WTC11 (cell line): ENCODE results near the gene AKIRIN2. TPM values are rescaled to one million over a fixed set of nuclear protein-coding genes. Genes with fewer than 3 reads are reported as not detected.
A peak's percentile ranks its signal among the peaks of the same experiment; 100 is the strongest.

ENCODE experiments used
- ATAC-seq: fragments of 200-7000 bp; cut with Tn5 transposase; 2 replicates; pipeline ENCODE4 v1.10.0; 2021; ENCODE audit warnings: mild to moderate bottlenecking, moderate library complexity
- CTCF ChIA-PET: fragments of 300-600 bp; sonication (Branson Sonifier 250); formaldehyde crosslinking; loops from one replicate; lab custom pipeline; 2021; ENCODE audit warnings: antibody characterized with exemption; lab: Charles Lee
- POLR2A ChIA-PET: fragments of 350-600 bp; sonication (Branson Sonifier 250); formaldehyde crosslinking; loops from one replicate; lab custom pipeline; 2021; ENCODE audit warnings: antibody characterized with exemption; lab: Charles Lee
- DNase-seq: peaks from one replicate; pipeline ENCODE4 v3.0.0; 2021; ENCODE audit warnings: low spot score
- H3K27ac Mint-ChIP-seq: 2 replicates; pipeline ENCODE4 v1.8.0; 2021; ENCODE audit warnings: mixed read lengths
- H3K27me3 Mint-ChIP-seq: 2 replicates; pipeline ENCODE4 v1.8.0; 2021; ENCODE audit warnings: low read depth, mild to moderate bottlenecking, moderate library complexity, mixed read lengths
- H3K36me3 Mint-ChIP-seq: 2 replicates; pipeline ENCODE4 v1.8.0; 2021; ENCODE audit warnings: mixed read lengths
- H3K4me1 Mint-ChIP-seq: 2 replicates; pipeline ENCODE4 v1.8.0; 2022; ENCODE audit warnings: mixed read lengths
- H3K4me3 Mint-ChIP-seq: 2 replicates; pipeline ENCODE4 v1.8.0; 2021; ENCODE audit warnings: mild to moderate bottlenecking, moderate library complexity, mixed read lengths
- H3K9me3 Mint-ChIP-seq: 2 replicates; pipeline ENCODE4 v1.8.0; 2021; ENCODE audit warnings: mixed read lengths
- ATF1 ChIP-seq: sonication (generic); formaldehyde crosslinking; IDR thresholded peaks from 2 replicates; pipeline ENCODE4 v1.8.1; 2023; ENCODE audit warnings: mild to moderate bottlenecking, moderate library complexity, missing genetic modification reagents
- CDX4 ChIP-seq: fragments of 250-450 bp; sonication (Bioruptor Pico); IDR thresholded peaks from 2 replicates; pipeline ENCODE4 v1.9.0; 2021; ENCODE audit warnings: moderate library complexity, mild to moderate bottlenecking, inconsistent platforms, borderline replicate concordance
- E2F5 ChIP-seq: sonication (generic); formaldehyde crosslinking; IDR thresholded peaks from 2 replicates; pipeline ENCODE4 v1.8.1; 2022; ENCODE audit warnings: mild to moderate bottlenecking, moderate library complexity, missing genetic modification reagents
- FOXJ3 ChIP-seq: sonication (generic); formaldehyde crosslinking; IDR thresholded peaks from 2 replicates; pipeline ENCODE4 v1.9.0; 2021; ENCODE audit warnings: missing genetic modification reagents, mild to moderate bottlenecking, borderline replicate concordance
- FOXK1 ChIP-seq: sonication (generic); formaldehyde crosslinking; IDR thresholded peaks from 2 replicates; pipeline ENCODE4 v1.8.0; 2022; ENCODE audit warnings: mild to moderate bottlenecking, moderate library complexity, missing genetic modification reagents
- GTF2I ChIP-seq: fragments of 250-450 bp; sonication (Bioruptor Pico); conservative IDR thresholded peaks from 2 replicates; pipeline ENCODE4 v1.4.0; 2021; ENCODE audit warnings: mild to moderate bottlenecking
- HMGXB4 ChIP-seq: sonication (generic); formaldehyde crosslinking; IDR thresholded peaks from 2 replicates; pipeline ENCODE4 v1.8.1; 2023; ENCODE audit warnings: mild to moderate bottlenecking, moderate library complexity, missing genetic modification reagents
- IRF1 ChIP-seq: sonication (generic); formaldehyde crosslinking; IDR thresholded peaks from 2 replicates; pipeline ENCODE4 v1.8.0; 2023; ENCODE audit warnings: missing genetic modification reagents
- KAT7 ChIP-seq: sonication (generic); formaldehyde crosslinking; IDR thresholded peaks from 2 replicates; pipeline ENCODE4 v1.8.1; 2023; ENCODE audit warnings: missing genetic modification reagents, mild to moderate bottlenecking, borderline replicate concordance
- NFE2L1 ChIP-seq: sonication (generic); formaldehyde crosslinking; IDR thresholded peaks from 2 replicates; pipeline ENCODE4 v1.8.1; 2023; ENCODE audit warnings: missing genetic modification reagents
- NR3C1 ChIP-seq: sonication (generic); formaldehyde crosslinking; conservative IDR thresholded peaks from 2 replicates; pipeline ENCODE4 v1.8.1; 2023; ENCODE audit warnings: low read depth, mild to moderate bottlenecking, missing genetic modification reagents
- PRRX2 ChIP-seq: fragments of 250-450 bp; sonication (Bioruptor Pico); IDR thresholded peaks from 2 replicates; pipeline ENCODE4 v1.8.0; 2021; ENCODE audit warnings: mild to moderate bottlenecking
- RORB ChIP-seq: fragments of 250-450 bp; sonication (Bioruptor Pico); IDR thresholded peaks from 2 replicates; pipeline ENCODE4 v1.9.0; 2021; ENCODE audit warnings: mild to moderate bottlenecking
- TCF7 ChIP-seq: sonication (generic); formaldehyde crosslinking; IDR thresholded peaks from 2 replicates; pipeline ENCODE4 v1.8.0; 2022; ENCODE audit warnings: mild to moderate bottlenecking, low read depth, missing genetic modification reagents, moderate library complexity
- ZNF121 ChIP-seq: sonication (generic); formaldehyde crosslinking; IDR thresholded peaks from 2 replicates; pipeline ENCODE4 v1.8.0; 2023; ENCODE audit warnings: missing genetic modification reagents
- ZNF317 ChIP-seq: sonication (generic); formaldehyde crosslinking; IDR thresholded peaks from 2 replicates; pipeline ENCODE4 v1.8.1; 2023; ENCODE audit warnings: low read depth, mild to moderate bottlenecking, moderate library complexity, missing genetic modification reagents, borderline replicate concordance
- ZNF423 ChIP-seq: fragments of 250-450 bp; sonication (Bioruptor Pico); IDR thresholded peaks from 2 replicates; pipeline ENCODE4 v2.1.2; 2022; ENCODE audit warnings: mild to moderate bottlenecking, moderate library complexity
- total RNA-seq: library from RNA; stranded (reverse); gene quantifications from 3 replicates; pipeline ENCODE4 v1.2.3, GENCODE V29; 2021
- TF ChIP-seq, protein P1 (sequence below): sonication (generic); formaldehyde crosslinking; IDR thresholded peaks from 2 replicates; pipeline ENCODE4 v1.8.0; 2023; ENCODE audit warnings: missing genetic modification reagents, mild to moderate bottlenecking, borderline replicate concordance
- TF ChIP-seq, protein P2 (sequence below): sonication (generic); formaldehyde crosslinking; IDR thresholded peaks from 2 replicates; pipeline ENCODE4 v1.8.0; 2022; ENCODE audit warnings: mild to moderate bottlenecking, missing genetic modification reagents
- TF ChIP-seq, protein P3 (sequence below): fragments of 250-450 bp; sonication (Bioruptor Pico); IDR thresholded peaks from 2 replicates; pipeline ENCODE4 v1.9.0; 2021; ENCODE audit warnings: mild to moderate bottlenecking
- TF ChIP-seq, protein P4 (sequence below): fragments of 250-450 bp; sonication (Bioruptor Pico); IDR thresholded peaks from 2 replicates; pipeline ENCODE4 v1.9.0; 2021; ENCODE audit warnings: mild to moderate bottlenecking

AKIRIN2 gene
- total RNA-seq, 1 experiment from 2014 or later, result 90.2 TPM

GRCh38 chr6:87706187-87706966 lies 4.3 kb upstream of the AKIRIN2 start:
- ATAC-seq (no peak), DNase-seq (no peak)
- Mint-ChIP-seq H3K36me3 (no peaks in the 10 kb centered on the region), H3K27me3 (no peaks in the 10 kb centered on the region), H3K27ac (no peak overlapping the region), H3K4me3 (no peak overlapping the region)
- POLR2A ChIA-PET, result no interaction called here
- TF ChIP-seq ATF1 (no peak), ZNF121 (CRISPR knock-in tag) (peak; percentile 10; the same call in 1 of the 2 replicates), FOXJ3 (CRISPR knock-in tag) (no peak), HMGXB4 (no peak), IRF1 (CRISPR knock-in tag) (no peak), GTF2I (CRISPR knock-in tag) (no peak)
- TF ChIP-seq, protein P1, sequence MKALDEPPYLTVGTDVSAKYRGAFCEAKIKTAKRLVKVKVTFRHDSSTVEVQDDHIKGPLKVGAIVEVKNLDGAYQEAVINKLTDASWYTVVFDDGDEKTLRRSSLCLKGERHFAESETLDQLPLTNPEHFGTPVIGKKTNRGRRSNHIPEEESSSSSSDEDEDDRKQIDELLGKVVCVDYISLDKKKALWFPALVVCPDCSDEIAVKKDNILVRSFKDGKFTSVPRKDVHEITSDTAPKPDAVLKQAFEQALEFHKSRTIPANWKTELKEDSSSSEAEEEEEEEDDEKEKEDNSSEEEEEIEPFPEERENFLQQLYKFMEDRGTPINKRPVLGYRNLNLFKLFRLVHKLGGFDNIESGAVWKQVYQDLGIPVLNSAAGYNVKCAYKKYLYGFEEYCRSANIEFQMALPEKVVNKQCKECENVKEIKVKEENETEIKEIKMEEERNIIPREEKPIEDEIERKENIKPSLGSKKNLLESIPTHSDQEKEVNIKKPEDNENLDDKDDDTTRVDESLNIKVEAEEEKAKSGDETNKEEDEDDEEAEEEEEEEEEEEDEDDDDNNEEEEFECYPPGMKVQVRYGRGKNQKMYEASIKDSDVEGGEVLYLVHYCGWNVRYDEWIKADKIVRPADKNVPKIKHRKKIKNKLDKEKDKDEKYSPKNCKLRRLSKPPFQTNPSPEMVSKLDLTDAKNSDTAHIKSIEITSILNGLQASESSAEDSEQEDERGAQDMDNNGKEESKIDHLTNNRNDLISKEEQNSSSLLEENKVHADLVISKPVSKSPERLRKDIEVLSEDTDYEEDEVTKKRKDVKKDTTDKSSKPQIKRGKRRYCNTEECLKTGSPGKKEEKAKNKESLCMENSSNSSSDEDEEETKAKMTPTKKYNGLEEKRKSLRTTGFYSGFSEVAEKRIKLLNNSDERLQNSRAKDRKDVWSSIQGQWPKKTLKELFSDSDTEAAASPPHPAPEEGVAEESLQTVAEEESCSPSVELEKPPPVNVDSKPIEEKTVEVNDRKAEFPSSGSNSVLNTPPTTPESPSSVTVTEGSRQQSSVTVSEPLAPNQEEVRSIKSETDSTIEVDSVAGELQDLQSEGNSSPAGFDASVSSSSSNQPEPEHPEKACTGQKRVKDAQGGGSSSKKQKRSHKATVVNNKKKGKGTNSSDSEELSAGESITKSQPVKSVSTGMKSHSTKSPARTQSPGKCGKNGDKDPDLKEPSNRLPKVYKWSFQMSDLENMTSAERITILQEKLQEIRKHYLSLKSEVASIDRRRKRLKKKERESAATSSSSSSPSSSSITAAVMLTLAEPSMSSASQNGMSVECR (CRISPR knock-in tag), result no peak
- TF ChIP-seq, all 79 proteins: peak for 1
- Mint-ChIP-seq H3K4me1 (peaks cover 6% of the 10 kb centered on the region), H3K9me3 (peaks cover 6% of the 10 kb centered on the region)
- CTCF ChIA-PET, result no interaction called here

- CTCF ChIA-PET, result interaction anchor here (0.6 kb wide), 1 partner anchor 49 kb away, joined by 3 read pairs; no protein-coding TSS in a partner anchor
- ATAC-seq (no peak), DNase-seq (no peak)
- Mint-ChIP-seq H3K27ac (no peak overlapping the region), H3K4me1 (peaks cover 6% of the 10 kb centered on the region), H3K27me3 (no peaks in the 10 kb centered on the region), H3K36me3 (peaks cover 10% of the 10 kb centered on the region), H3K9me3 (peaks cover 6% of the 10 kb centered on the region), H3K4me3 (no peak overlapping the region)
- POLR2A ChIA-PET, result no interaction called here
- TF ChIP-seq ZNF423 (CRISPR knock-in tag), result no peak
- TF ChIP-seq, protein P2, sequence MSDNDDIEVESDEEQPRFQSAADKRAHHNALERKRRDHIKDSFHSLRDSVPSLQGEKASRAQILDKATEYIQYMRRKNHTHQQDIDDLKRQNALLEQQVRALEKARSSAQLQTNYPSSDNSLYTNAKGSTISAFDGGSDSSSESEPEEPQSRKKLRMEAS, result no peak
- TF ChIP-seq PRRX2 (CRISPR knock-in tag), result no peak
- TF ChIP-seq RORB (CRISPR knock-in tag), result no peak
- TF ChIP-seq, protein P3, sequence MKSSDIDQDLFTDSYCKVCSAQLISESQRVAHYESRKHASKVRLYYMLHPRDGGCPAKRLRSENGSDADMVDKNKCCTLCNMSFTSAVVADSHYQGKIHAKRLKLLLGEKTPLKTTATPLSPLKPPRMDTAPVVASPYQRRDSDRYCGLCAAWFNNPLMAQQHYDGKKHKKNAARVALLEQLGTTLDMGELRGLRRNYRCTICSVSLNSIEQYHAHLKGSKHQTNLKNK (CRISPR knock-in tag), result no peak
- TF ChIP-seq E2F5 (CRISPR knock-in tag), result no peak
- no peak for TF ChIP-seq NR3C1
- TF ChIP-seq KAT7 (CRISPR knock-in tag), result no peak
- no peak for TF ChIP-seq ZNF317
- no peak for TF ChIP-seq TCF7 (CRISPR knock-in tag)
- TF ChIP-seq CDX4, result no peak
- no peak for TF ChIP-seq NFE2L1 (CRISPR knock-in tag)
- TF ChIP-seq FOXK1 (CRISPR knock-in tag), result no peak
- TF ChIP-seq, protein P4, sequence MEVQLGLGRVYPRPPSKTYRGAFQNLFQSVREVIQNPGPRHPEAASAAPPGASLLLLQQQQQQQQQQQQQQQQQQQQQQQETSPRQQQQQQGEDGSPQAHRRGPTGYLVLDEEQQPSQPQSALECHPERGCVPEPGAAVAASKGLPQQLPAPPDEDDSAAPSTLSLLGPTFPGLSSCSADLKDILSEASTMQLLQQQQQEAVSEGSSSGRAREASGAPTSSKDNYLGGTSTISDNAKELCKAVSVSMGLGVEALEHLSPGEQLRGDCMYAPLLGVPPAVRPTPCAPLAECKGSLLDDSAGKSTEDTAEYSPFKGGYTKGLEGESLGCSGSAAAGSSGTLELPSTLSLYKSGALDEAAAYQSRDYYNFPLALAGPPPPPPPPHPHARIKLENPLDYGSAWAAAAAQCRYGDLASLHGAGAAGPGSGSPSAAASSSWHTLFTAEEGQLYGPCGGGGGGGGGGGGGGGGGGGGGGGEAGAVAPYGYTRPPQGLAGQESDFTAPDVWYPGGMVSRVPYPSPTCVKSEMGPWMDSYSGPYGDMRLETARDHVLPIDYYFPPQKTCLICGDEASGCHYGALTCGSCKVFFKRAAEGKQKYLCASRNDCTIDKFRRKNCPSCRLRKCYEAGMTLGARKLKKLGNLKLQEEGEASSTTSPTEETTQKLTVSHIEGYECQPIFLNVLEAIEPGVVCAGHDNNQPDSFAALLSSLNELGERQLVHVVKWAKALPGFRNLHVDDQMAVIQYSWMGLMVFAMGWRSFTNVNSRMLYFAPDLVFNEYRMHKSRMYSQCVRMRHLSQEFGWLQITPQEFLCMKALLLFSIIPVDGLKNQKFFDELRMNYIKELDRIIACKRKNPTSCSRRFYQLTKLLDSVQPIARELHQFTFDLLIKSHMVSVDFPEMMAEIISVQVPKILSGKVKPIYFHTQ (CRISPR knock-in tag), result no peak
These were observed 3.1 kb upstream of the AKIRIN2 start for GRCh38 chr6:87705070-87705691.
